Measurements from ENCODE around the gene LIG3.

LIG3 gene

GRCh38 chr17:35006345-35006744 is 26.0 kb downstream of the LIG3 start:
- ATAC-seq, result no peak
- TF ChIP-seq ZNF70 (CRISPR knock-in tag; IDR thresholded peaks at IDR 0.05) (no peak), TSHZ2 (CRISPR knock-in tag; IDR thresholded peaks at IDR 0.05) (no peak)

GRCh38 chr17:35006961-35007360 is 26.6 kb downstream of the LIG3 start:
- no peak for ATAC-seq
- TF ChIP-seq ZFP30 (CRISPR knock-in tag; IDR thresholded peaks at IDR 0.05) (no peak), CSRNP3 (CRISPR knock-in tag; IDR thresholded peaks at IDR 0.05) (no peak), BACH2 (CRISPR knock-in tag; IDR thresholded peaks at IDR 0.05; ENCODE audit: borderline replicate concordance) (no peak), ZC3H10 (CRISPR knock-in tag; IDR thresholded peaks at IDR 0.05) (no peak), GLIS3 (CRISPR knock-in tag; IDR thresholded peaks at IDR 0.05) (no peak), ZNF8 (CRISPR knock-in tag; IDR thresholded peaks at IDR 0.05) (no peak), CREB5 (CRISPR knock-in tag; IDR thresholded peaks at IDR 0.05; ENCODE audit: low read depth) (no peak), ZFP3 (CRISPR knock-in tag; IDR thresholded peaks at IDR 0.05) (no peak)

- TF ChIP-seq ZNF70 (CRISPR knock-in tag; IDR thresholded peaks at IDR 0.05) (no peak), RARB (CRISPR knock-in tag; IDR thresholded peaks at IDR 0.05) (no peak), CSDC2 (CRISPR knock-in tag; IDR thresholded peaks at IDR 0.05) (no peak), ZC3H10 (CRISPR knock-in tag; IDR thresholded peaks at IDR 0.05) (no peak), TSHZ2 (CRISPR knock-in tag; IDR thresholded peaks at IDR 0.05) (no peak), CREB5 (CRISPR knock-in tag; IDR thresholded peaks at IDR 0.05; ENCODE audit: low read depth) (no peak)
- no peak for ATAC-seq
These were observed 29.8 kb downstream of the LIG3 start for GRCh38 chr17:35010093-35010492.

- ATAC-seq, result no peak
These were observed 31.4 kb downstream of the LIG3 start for GRCh38 chr17:35011671-35012216.

More at GRCh38 chr17:35011671-35012216, 31.4 kb downstream of the LIG3 start:
- TF ChIP-seq PATZ1 (CRISPR knock-in tag; IDR thresholded peaks at IDR 0.05; ENCODE audit: borderline replicate concordance) (no peak), POU6F1 (CRISPR knock-in tag; IDR thresholded peaks at IDR 0.05; ENCODE audit: borderline replicate concordance, low read depth) (no peak), TSHZ2 (CRISPR knock-in tag; IDR thresholded peaks at IDR 0.05) (no peak), ZFP3 (CRISPR knock-in tag; IDR thresholded peaks at IDR 0.05) (no peak)
